ENCODE measurements around the gene BICD2. TPM values are rescaled to one million over a fixed set of nuclear protein-coding genes. Genes with fewer than 3 reads are reported as not detected.
A peak's percentile ranks its signal among the peaks of the same experiment; 100 is the strongest.
"Not testable (repeated sequence)": the region's sequence is repeated elsewhere in the genome, so short reads cannot be mapped to it uniquely, and the experiment has no call there.

Gene BICD2
- total RNA-seq, 1 donor from 2014 or later = 33.2 TPM

- intact Hi-C loops (cut with DNase I) = no loop called here
- DNase-seq (no peak), ATAC-seq (ENCODE audit: poor library complexity) (no peak)
These were observed 10.8 kb upstream of the BICD2 start for GRCh38 chr9:92775466-92775865.

GRCh38 chr9:92774274-92774673, 9.6 kb upstream of the BICD2 start:
- intact Hi-C loops (cut with DNase I) = no loop called here
- no peak for DNase-seq
- ATAC-seq (ENCODE audit: poor library complexity) = no peak

GRCh38 chr9:92773810-92774209, 9.2 kb upstream of the BICD2 start:
- ATAC-seq (ENCODE audit: poor library complexity) (no peak), DNase-seq (no peak)
- intact Hi-C loops (cut with DNase I) = no loop called here

- DNase-seq (no peak), ATAC-seq (ENCODE audit: poor library complexity) (no peak)
- intact Hi-C loops (cut with DNase I) = no loop called here
These were observed 6.7 kb upstream of the BICD2 start for GRCh38 chr9:92771309-92771708.

GRCh38 chr9:92770360-92770995, 5.8 kb upstream of the BICD2 start:
- DNase-seq (no peak), ATAC-seq (ENCODE audit: poor library complexity) (peak; percentile 28)
- intact Hi-C loops (cut with DNase I) = no loop called here

GRCh38 chr9:92769990-92770359, 5.3 kb upstream of the BICD2 start:
- intact Hi-C loops (cut with DNase I) = loop anchor here (10.0 kb wide), 1 partner anchor 55 kb away; no protein-coding TSS in a partner anchor
- DNase-seq (no peak), ATAC-seq (ENCODE audit: poor library complexity) (peak; percentile 45)

GRCh38 chr9:92769286-92769685, 4.7 kb upstream of the BICD2 start:
- intact Hi-C loops (cut with DNase I) = loop anchor here (10.0 kb wide), 1 partner anchor 54 kb away; no protein-coding TSS in a partner anchor
- DNase-seq = no peak
- ATAC-seq (ENCODE audit: poor library complexity) = no peak

GRCh38 chr9:92768816-92769215, 4.2 kb upstream of the BICD2 start:
- intact Hi-C loops (cut with DNase I) = loop anchor here (10.0 kb wide), 1 partner anchor 54 kb away; no protein-coding TSS in a partner anchor
- not testable (repeated sequence) for ATAC-seq (ENCODE audit: poor library complexity); DNase-seq

GRCh38 chr9:92767066-92768054, 2.7 kb upstream of the BICD2 start:
- intact Hi-C loops (cut with DNase I) = loop anchor here (10.0 kb wide), 1 partner anchor 53 kb away; no protein-coding TSS in a partner anchor
- ATAC-seq (ENCODE audit: poor library complexity) (no peak), DNase-seq (no peak)

- ATAC-seq (ENCODE audit: poor library complexity) (peak; percentile 95), DNase-seq (peak; percentile 99)
- intact Hi-C loops (cut with DNase I) = loop anchor here (10.0 kb wide), 1 partner anchor 50 kb away; no protein-coding TSS in a partner anchor
These were observed 629 bp upstream of the BICD2 start for GRCh38 chr9:92764988-92765936.

- DNase-seq (peak; percentile 65), ATAC-seq (ENCODE audit: poor library complexity) (no peak)
- intact Hi-C loops (cut with DNase I) = loop anchor here (10.0 kb wide), 1 partner anchor 49 kb away; no protein-coding TSS in a partner anchor
These were observed 782 bp downstream of the BICD2 start for GRCh38 chr9:92763721-92764380.

GRCh38 chr9:92762781-92763708, 1.6 kb downstream of the BICD2 start:
- intact Hi-C loops (cut with DNase I) = loop anchor here (10.0 kb wide), 1 partner anchor 48 kb away; no protein-coding TSS in a partner anchor
- DNase-seq (no peak), ATAC-seq (ENCODE audit: poor library complexity) (no peak)

- no peak for DNase-seq
- intact Hi-C loops (cut with DNase I) = loop anchor here (10.0 kb wide), 1 partner anchor 47 kb away; no protein-coding TSS in a partner anchor
- no peak for ATAC-seq (ENCODE audit: poor library complexity)
These were observed 2.4 kb downstream of the BICD2 start for GRCh38 chr9:92762196-92762595.

- no peak for ATAC-seq (ENCODE audit: poor library complexity)
- no peak for DNase-seq
- intact Hi-C loops (cut with DNase I) = loop anchor here (10.0 kb wide), 1 partner anchor 47 kb away; no protein-coding TSS in a partner anchor
These were observed 2.9 kb downstream of the BICD2 start for GRCh38 chr9:92761686-92762085.

- intact Hi-C loops (cut with DNase I) = loop anchor here (10.0 kb wide), 1 partner anchor 46 kb away; no protein-coding TSS in a partner anchor
- no peak for ATAC-seq (ENCODE audit: poor library complexity)
These were observed 4.1 kb downstream of the BICD2 start for GRCh38 chr9:92760494-92760893.

GRCh38 chr9:92760070-92760469, 4.6 kb downstream of the BICD2 start:
- intact Hi-C loops (cut with DNase I) = loop anchor here (10.0 kb wide), 1 partner anchor 45 kb away; no protein-coding TSS in a partner anchor
- peak; percentile 57 for ATAC-seq (ENCODE audit: poor library complexity)
- DNase-seq = peak; percentile 91

More at GRCh38 chr9:92760494-92760893, 4.1 kb downstream of the BICD2 start:
- DNase-seq = no peak
